Nephron progenitor cell (in vitro differentiated cells): ENCODE measurements around the gene ICE1.

Experiments
- DNase-seq: peaks from one replicate; pipeline ENCODE4 v3.0.0; 2021
- H3K27ac Mint-ChIP-seq: 2 replicates; pipeline ENCODE4 v1.8.0; 2021; ENCODE audit warnings: mild to moderate bottlenecking, moderate library complexity, mixed read lengths
- H3K27me3 Mint-ChIP-seq: 2 replicates; pipeline ENCODE4 v1.8.0; 2021; ENCODE audit warnings: mild to moderate bottlenecking, low read depth, mixed read lengths; ENCODE audit not compliant: poor library complexity
- H3K36me3 Mint-ChIP-seq: 2 replicates; pipeline ENCODE4 v1.8.0; 2021; ENCODE audit warnings: low read depth, mixed read lengths
- H3K4me1 Mint-ChIP-seq: 2 replicates; pipeline ENCODE4 v1.8.0; 2021; ENCODE audit warnings: mixed read lengths
- H3K4me3 Mint-ChIP-seq: 2 replicates; pipeline ENCODE4 v1.8.0; 2021; ENCODE audit warnings: mild to moderate bottlenecking, moderate library complexity, mixed read lengths
- H3K9me3 Mint-ChIP-seq: 2 replicates; pipeline ENCODE4 v1.8.0; 2021; ENCODE audit warnings: mild to moderate bottlenecking, moderate library complexity, mixed read lengths
- TF ChIP-seq, protein P1 (sequence below): fragments of 200-600 bp; sonication (generic); IDR thresholded peaks from 2 replicates; pipeline ENCODE4 v1.5.0; 2021; ENCODE audit warnings: antibody characterized with exemption

ICE1 gene, protein sequence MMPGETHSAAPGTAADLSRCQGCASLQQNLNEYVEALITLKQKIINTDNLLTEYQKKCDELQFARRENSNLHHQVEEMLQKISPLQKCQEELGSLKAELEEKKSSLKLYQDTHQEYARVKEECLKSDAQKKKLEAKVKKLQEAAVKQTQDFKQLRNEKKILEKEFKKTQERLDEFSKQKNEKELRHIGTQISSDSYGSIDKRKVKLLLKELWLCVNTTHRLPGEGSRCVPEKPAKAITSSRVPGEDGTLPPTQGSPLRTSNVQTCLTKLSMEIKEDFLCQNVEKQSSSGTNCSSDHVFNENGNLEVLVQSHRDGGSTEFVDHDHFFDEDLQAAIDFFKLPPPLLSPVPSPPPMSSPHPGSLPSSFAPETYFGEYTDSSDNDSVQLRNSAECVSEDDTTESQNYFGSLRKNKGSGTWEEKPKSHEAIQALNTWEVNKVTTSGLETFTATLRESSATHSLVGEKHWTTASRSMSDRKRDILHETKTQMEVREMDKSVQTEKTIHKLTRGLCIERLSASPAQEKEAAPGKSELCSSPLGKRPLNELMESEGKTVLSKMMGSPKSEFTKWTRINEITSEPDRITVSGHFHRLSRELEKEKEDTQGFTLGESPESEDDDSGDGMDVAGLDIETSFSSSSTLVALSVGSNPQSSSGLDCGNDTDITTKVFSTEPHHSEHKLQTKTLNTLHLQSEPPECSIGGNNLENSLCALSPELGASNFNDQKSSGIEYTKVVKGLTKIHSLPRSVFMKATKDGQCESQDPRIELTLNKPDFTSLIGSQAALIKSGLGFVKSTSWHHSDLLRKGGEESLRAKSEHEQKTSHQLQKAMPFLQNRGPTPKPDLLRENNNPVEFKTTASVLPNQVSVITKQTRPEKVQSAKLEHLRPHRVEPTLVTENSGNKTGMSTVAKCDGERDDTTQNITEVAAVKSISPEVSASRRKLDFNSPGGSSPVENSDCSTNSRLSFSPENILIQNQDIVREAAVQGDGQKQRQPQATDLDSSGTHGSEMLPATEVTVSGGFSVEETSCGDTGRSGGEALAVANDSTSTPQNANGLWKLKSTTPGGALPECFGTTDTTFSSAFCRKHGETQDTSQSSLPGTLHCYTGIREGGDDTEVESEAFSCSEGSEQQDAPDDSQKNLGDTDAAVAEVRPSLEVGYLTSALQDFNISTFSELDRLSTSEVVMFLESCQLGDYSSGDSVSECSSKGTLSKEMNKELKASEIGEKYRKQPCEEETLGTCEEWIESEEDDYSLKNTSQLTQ (N-terminal part only)

DNA sequence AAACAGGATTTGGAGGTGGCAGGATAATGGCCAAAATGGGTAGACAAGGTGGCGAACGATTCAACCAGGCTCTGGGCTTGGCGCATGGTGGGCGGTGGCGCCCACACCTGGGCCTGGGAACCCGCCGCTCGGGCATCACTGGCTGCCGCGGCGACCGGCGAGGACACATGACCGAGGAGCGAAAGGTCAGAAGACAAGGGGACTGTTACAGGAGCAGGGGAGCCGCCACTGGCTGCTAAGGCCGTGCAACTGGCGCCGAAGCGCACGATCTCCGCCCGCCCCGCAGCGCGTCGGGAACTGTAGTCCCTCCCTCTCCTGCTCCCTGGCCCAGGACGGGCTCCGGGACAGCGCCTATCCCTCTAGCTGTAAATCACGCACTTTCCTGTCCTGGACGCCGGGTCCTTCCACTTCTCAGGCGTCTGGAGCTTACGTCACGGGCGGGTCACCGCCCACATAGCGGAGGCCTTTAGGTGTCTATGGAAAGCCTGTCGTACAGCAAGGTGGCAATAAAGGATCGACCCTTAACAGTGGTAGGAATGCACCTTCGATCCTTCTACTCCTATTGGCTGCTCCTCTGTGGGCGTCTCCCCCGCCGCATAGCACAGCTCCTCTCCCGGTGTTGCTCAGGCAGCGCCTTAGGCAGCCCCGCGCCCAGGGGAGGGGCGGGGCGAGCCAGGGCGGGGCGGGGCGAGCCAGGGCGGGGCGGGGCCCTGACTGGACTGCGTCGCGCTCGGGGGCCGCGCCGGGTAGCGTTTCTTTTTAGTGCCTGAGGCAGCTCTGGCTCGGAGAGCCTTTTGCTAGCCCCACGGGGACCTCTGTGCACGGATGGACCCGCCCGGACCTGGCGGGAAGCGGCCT lies at the start of gene ICE1:
TSS of gene ICE1 (plus strand) at position 717 of the 858 bp plus-strand sequence. CDS start 239 bp downstream, outside the sequence.
- Mint-ChIP-seq H3K4me3 (no peak within 1 kb of the TSS), H3K4me1 (peaks cover 35% of the 10 kb centered on the region), H3K27me3 (peaks cover 3% of the 10 kb centered on the region), H3K27ac (peak within 1 kb of the TSS; percentile 100), H3K36me3 (no peaks in the 10 kb centered on the region), H3K9me3 (no peaks in the 10 kb centered on the region)
- DNase-seq: peak; percentile 93
- TF ChIP-seq, protein P1, sequence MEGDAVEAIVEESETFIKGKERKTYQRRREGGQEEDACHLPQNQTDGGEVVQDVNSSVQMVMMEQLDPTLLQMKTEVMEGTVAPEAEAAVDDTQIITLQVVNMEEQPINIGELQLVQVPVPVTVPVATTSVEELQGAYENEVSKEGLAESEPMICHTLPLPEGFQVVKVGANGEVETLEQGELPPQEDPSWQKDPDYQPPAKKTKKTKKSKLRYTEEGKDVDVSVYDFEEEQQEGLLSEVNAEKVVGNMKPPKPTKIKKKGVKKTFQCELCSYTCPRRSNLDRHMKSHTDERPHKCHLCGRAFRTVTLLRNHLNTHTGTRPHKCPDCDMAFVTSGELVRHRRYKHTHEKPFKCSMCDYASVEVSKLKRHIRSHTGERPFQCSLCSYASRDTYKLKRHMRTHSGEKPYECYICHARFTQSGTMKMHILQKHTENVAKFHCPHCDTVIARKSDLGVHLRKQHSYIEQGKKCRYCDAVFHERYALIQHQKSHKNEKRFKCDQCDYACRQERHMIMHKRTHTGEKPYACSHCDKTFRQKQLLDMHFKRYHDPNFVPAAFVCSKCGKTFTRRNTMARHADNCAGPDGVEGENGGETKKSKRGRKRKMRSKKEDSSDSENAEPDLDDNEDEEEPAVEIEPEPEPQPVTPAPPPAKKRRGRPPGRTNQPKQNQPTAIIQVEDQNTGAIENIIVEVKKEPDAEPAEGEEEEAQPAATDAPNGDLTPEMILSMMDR: no peak

DNA sequence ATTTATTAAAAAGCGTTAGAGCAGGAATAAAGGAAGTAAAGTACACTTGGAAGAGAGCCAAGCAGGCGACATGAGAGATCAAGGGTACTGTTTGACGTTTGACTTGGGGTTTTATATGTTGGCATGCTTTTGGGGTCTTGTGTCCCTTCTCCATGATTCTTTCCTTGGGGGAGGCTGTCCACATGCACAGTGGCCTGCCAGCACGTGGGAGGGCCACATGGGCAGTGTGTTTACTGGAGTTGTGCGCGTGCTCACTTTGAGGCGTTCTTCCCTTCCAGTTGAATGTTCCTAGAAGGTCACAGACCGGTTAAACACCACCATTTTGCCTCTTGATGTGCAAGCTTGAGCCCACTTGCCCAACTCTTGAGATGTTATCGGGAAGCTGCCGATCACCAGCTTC lies 49.5 kb upstream of the ICE1 start:
- TF ChIP-seq, protein P1: no peak
- Mint-ChIP-seq H3K4me3 (no peak overlapping the region), H3K4me1 (peaks cover 15% of the 10 kb centered on the region), H3K9me3 (peaks cover 13% of the 10 kb centered on the region), H3K36me3 (no peaks in the 10 kb centered on the region), H3K27ac (no peak overlapping the region), H3K27me3 (peaks cover 5% of the 10 kb centered on the region)
- no peak for DNase-seq

DNA sequence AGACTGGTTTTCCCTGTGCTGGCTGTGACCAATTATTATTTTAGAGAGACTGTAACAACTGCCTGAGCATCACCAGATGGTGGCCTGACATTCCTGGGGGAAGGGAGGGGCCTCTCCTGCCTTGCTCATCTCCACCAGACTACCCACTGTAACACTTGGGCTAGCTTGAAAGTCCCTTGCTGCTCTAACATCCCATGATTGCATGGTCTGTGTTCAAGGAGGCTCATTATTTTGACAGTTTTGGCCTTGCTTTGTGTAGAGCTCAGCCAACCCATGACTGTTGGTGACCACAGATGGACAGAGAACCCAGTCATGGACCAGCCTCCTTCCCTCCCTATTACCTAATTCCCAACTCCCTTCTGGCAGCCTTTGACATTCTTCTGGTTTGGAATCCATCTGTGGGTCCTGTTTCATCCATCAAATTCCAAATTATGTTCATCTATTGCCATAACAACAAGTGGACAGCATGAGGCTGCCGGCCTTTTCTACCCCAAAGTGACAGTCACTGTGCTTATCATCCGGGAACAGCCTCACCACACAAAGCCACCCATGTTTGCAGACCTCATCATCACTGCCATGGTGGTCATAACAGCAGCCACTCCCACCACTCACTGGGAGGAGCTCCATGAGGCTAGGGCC lies 49.0 kb upstream of the ICE1 start:
- H3K27ac Mint-ChIP-seq: no peak overlapping the region
- no peaks in the 10 kb centered on the region for H3K27me3 Mint-ChIP-seq
- H3K9me3 Mint-ChIP-seq: peaks cover 17% of the 10 kb centered on the region
- TF ChIP-seq, protein P1: no peak
- H3K36me3 Mint-ChIP-seq: no peaks in the 10 kb centered on the region
- H3K4me1 Mint-ChIP-seq: peaks cover 11% of the 10 kb centered on the region
- no peak overlapping the region for H3K4me3 Mint-ChIP-seq
- no peak for DNase-seq

DNA sequence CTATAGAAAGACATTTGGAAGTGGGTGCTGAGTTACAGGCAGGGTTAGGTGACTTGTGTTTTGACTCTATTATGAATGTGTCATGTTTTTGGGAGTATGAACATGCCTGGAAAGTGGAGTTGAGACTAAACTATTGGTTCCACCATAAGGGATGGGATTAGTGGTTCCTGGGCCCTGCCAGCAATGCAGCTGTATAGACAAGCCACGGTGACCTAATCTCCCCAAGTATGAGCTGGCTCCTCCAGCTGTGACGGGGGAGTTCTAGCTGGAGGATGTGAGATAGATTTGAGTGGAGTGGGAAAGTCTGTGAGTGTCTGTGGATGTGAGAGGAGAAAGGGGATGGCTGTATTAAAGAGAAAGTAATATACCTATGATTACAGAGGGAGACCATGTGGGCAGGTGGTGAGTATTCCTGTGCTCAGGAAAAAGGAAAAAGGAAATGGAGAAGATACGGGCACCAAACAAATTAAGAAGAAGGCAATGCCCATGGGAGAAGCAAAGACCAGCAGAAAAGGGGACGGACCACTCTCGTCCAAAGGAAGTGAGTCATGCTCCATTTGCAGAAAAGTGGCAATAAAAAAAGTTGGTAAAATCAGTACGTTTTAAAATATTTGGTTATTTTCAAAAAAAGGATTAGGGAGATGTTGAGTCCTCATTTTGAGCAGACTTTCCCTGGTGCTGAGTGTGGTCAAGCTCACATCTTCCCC lies 48.3 kb upstream of the ICE1 start:
- Mint-ChIP-seq H3K27me3 (no peaks in the 10 kb centered on the region), H3K4me1 (peaks cover 11% of the 10 kb centered on the region), H3K9me3 (peaks cover 17% of the 10 kb centered on the region), H3K36me3 (no peaks in the 10 kb centered on the region), H3K27ac (no peak overlapping the region), H3K4me3 (no peak overlapping the region)
- no peak for DNase-seq
- TF ChIP-seq, protein P1: no peak
